WTC11 (cell line): ENCODE results near the gene BPNT1. TPM values are rescaled to one million over a fixed set of nuclear protein-coding genes. Genes with fewer than 3 reads are reported as not detected.

Experiments
- ATAC-seq: fragments of 200-7000 bp; cut with Tn5 transposase; 2 replicates; pipeline ENCODE4 v1.10.0; 2021; ENCODE audit warnings: mild to moderate bottlenecking, moderate library complexity
- CTCF ChIA-PET: fragments of 300-600 bp; sonication (Branson Sonifier 250); formaldehyde crosslinking; loops from one replicate; lab custom pipeline; 2021; ENCODE audit warnings: antibody characterized with exemption; lab: Charles Lee
- POLR2A ChIA-PET: fragments of 350-600 bp; sonication (Branson Sonifier 250); formaldehyde crosslinking; loops from one replicate; lab custom pipeline; 2021; ENCODE audit warnings: antibody characterized with exemption; lab: Charles Lee
- DNase-seq: peaks from one replicate; pipeline ENCODE4 v3.0.0; 2021; ENCODE audit warnings: low spot score
- H3K27ac Mint-ChIP-seq: 2 replicates; pipeline ENCODE4 v1.8.0; 2021; ENCODE audit warnings: mixed read lengths
- H3K27me3 Mint-ChIP-seq: 2 replicates; pipeline ENCODE4 v1.8.0; 2021; ENCODE audit warnings: low read depth, mild to moderate bottlenecking, moderate library complexity, mixed read lengths
- H3K36me3 Mint-ChIP-seq: 2 replicates; pipeline ENCODE4 v1.8.0; 2021; ENCODE audit warnings: mixed read lengths
- H3K4me1 Mint-ChIP-seq: 2 replicates; pipeline ENCODE4 v1.8.0; 2022; ENCODE audit warnings: mixed read lengths
- H3K4me3 Mint-ChIP-seq: 2 replicates; pipeline ENCODE4 v1.8.0; 2021; ENCODE audit warnings: mild to moderate bottlenecking, moderate library complexity, mixed read lengths
- H3K9me3 Mint-ChIP-seq: 2 replicates; pipeline ENCODE4 v1.8.0; 2021; ENCODE audit warnings: mixed read lengths
- CBFB ChIP-seq: sonication (generic); formaldehyde crosslinking; IDR thresholded peaks from 2 replicates; pipeline ENCODE4 v1.8.1; 2022; ENCODE audit warnings: mild to moderate bottlenecking, low read depth, missing genetic modification reagents
- E2F5 ChIP-seq: sonication (generic); formaldehyde crosslinking; IDR thresholded peaks from 2 replicates; pipeline ENCODE4 v1.8.1; 2022; ENCODE audit warnings: mild to moderate bottlenecking, moderate library complexity, missing genetic modification reagents
- ERG ChIP-seq: fragments of 250-450 bp; sonication (Bioruptor Pico); IDR thresholded peaks from 2 replicates; pipeline ENCODE4 v1.8.0; 2021; ENCODE audit warnings: mild to moderate bottlenecking
- ESRRA ChIP-seq: sonication (generic); formaldehyde crosslinking; IDR thresholded peaks from 2 replicates; pipeline ENCODE4 v1.8.1; 2022; ENCODE audit warnings: mild to moderate bottlenecking, missing genetic modification reagents, borderline replicate concordance
- FOXK1 ChIP-seq: sonication (generic); formaldehyde crosslinking; IDR thresholded peaks from 2 replicates; pipeline ENCODE4 v1.8.0; 2022; ENCODE audit warnings: mild to moderate bottlenecking, moderate library complexity, missing genetic modification reagents
- FOXP1 ChIP-seq: sonication (generic); formaldehyde crosslinking; IDR thresholded peaks from 2 replicates; pipeline ENCODE4 v1.8.0; 2022; ENCODE audit warnings: missing genetic modification reagents, mild to moderate bottlenecking, moderate library complexity, borderline replicate concordance
- GTF2I ChIP-seq: fragments of 250-450 bp; sonication (Bioruptor Pico); conservative IDR thresholded peaks from 2 replicates; pipeline ENCODE4 v1.4.0; 2021; ENCODE audit warnings: mild to moderate bottlenecking
- HMGA2 ChIP-seq: fragments of 250-450 bp; sonication (Bioruptor Pico); IDR thresholded peaks from 2 replicates; pipeline ENCODE4 v1.4.0; 2021; ENCODE audit warnings: mild to moderate bottlenecking, moderate library complexity
- IRF2 ChIP-seq: sonication (generic); formaldehyde crosslinking; IDR thresholded peaks from 2 replicates; pipeline ENCODE4 v1.8.0; 2022; ENCODE audit warnings: low read depth, missing genetic modification reagents, borderline replicate concordance
- MXD4 ChIP-seq: fragments of 250-450 bp; sonication (Bioruptor Pico); IDR thresholded peaks from 2 replicates; pipeline ENCODE4 v1.8.0; 2021; ENCODE audit warnings: mild to moderate bottlenecking, moderate library complexity, borderline replicate concordance
- NFYB ChIP-seq: sonication (generic); formaldehyde crosslinking; conservative IDR thresholded peaks from 2 replicates; pipeline ENCODE4 v1.8.0; 2022; ENCODE audit warnings: low read depth, missing genetic modification reagents
- RELA ChIP-seq: sonication (generic); formaldehyde crosslinking; IDR thresholded peaks from 2 replicates; pipeline ENCODE4 v1.8.1; 2022; ENCODE audit warnings: missing genetic modification reagents, mild to moderate bottlenecking, borderline replicate concordance
- ZBTB21 ChIP-seq: sonication (generic); formaldehyde crosslinking; IDR thresholded peaks from 2 replicates; pipeline ENCODE4 v1.8.1; 2023; ENCODE audit warnings: mild to moderate bottlenecking, missing genetic modification reagents, borderline replicate concordance
- ZMAT4 ChIP-seq: fragments of 250-450 bp; sonication (Bioruptor Pico); IDR thresholded peaks from 2 replicates; pipeline ENCODE4 v1.9.0; 2021; ENCODE audit warnings: mild to moderate bottlenecking
- ZNF121 ChIP-seq: sonication (generic); formaldehyde crosslinking; IDR thresholded peaks from 2 replicates; pipeline ENCODE4 v1.8.0; 2023; ENCODE audit warnings: missing genetic modification reagents
- ZNF232 ChIP-seq: sonication (generic); formaldehyde crosslinking; IDR thresholded peaks from 2 replicates; pipeline ENCODE4 v1.8.0; 2022; ENCODE audit warnings: mild to moderate bottlenecking, missing genetic modification reagents
- ZNF263 ChIP-seq: sonication (generic); formaldehyde crosslinking; IDR thresholded peaks from 2 replicates; pipeline ENCODE4 v1.8.1; 2022; ENCODE audit warnings: low read depth, mild to moderate bottlenecking, moderate library complexity, missing genetic modification reagents
- ZNF425 ChIP-seq: fragments of 250-450 bp; sonication (Bioruptor Pico); conservative IDR thresholded peaks from 2 replicates; pipeline ENCODE4 v1.9.0; 2021; ENCODE audit warnings: mild to moderate bottlenecking
- ZNF532 ChIP-seq: fragments of 250-450 bp; sonication (Bioruptor Pico); IDR thresholded peaks from 2 replicates; pipeline ENCODE4 v1.9.0; 2021; ENCODE audit warnings: mild to moderate bottlenecking, borderline replicate concordance
- ZSCAN18 ChIP-seq: fragments of 250-450 bp; sonication (Bioruptor Pico); IDR thresholded peaks from 2 replicates; pipeline ENCODE4 v2.1.2; 2022; ENCODE audit warnings: mild to moderate bottlenecking, moderate library complexity
- total RNA-seq: library from RNA; stranded (reverse); gene quantifications from 3 replicates; pipeline ENCODE4 v1.2.3, GENCODE V29; 2021

The BPNT1 gene
- total RNA-seq, 1 experiment from 2014 or later, result 14.4 TPM

- TF ChIP-seq ZNF425, result no peak
Observed at GRCh38 chr1:220077887-220078286, 11.7 kb downstream of the BPNT1 start (continued).

GRCh38 chr1:220076861-220077762 lies 12.5 kb downstream of the BPNT1 start:
- Mint-ChIP-seq H3K4me1 (no peaks in the 10 kb centered on the region), H3K27me3 (no peaks in the 10 kb centered on the region), H3K9me3 (no peaks in the 10 kb centered on the region; the same call in 1 of the 2 replicates), H3K4me3 (no peak overlapping the region), H3K36me3 (peaks cover 7% of the 10 kb centered on the region), H3K27ac (no peak overlapping the region)
- DNase-seq (no peak), ATAC-seq (no peak)
- TF ChIP-seq ZNF121 (0 out of 2 replicates have a peak, but pooled peaks have one; percentile 35), ESRRA (CRISPR knock-in tag) (no peak)
- ChIA-PET POLR2A (no interaction called here), CTCF (no interaction called here)

- no peak for DNase-seq
- no peak overlapping the region for H3K27ac Mint-ChIP-seq
- no peaks in the 10 kb centered on the region for H3K9me3 Mint-ChIP-seq
- ATAC-seq, result no peak
- H3K36me3 Mint-ChIP-seq, result peaks cover 20% of the 10 kb centered on the region
- H3K4me3 Mint-ChIP-seq, result no peak overlapping the region
- CTCF ChIA-PET, result interaction anchor here (0.6 kb wide), 1 partner anchor 17 kb away, joined by 4 read pairs; no protein-coding TSS in a partner anchor
- no peaks in the 10 kb centered on the region for H3K27me3 Mint-ChIP-seq
- H3K4me1 Mint-ChIP-seq, result no peaks in the 10 kb centered on the region
- POLR2A ChIA-PET, result no interaction called here
- TF ChIP-seq ZNF263 (CRISPR knock-in tag), result no peak
- TF ChIP-seq NFYB (CRISPR knock-in tag), result no peak
- TF ChIP-seq CBFB (CRISPR knock-in tag), result no peak
- TF ChIP-seq ZBTB21 (CRISPR knock-in tag), result no peak
- TF ChIP-seq GTF2I (CRISPR knock-in tag), result no peak
- no peak for TF ChIP-seq ERG (CRISPR knock-in tag)
- TF ChIP-seq IRF2 (CRISPR knock-in tag), result no peak
- no peak for TF ChIP-seq HMGA2
- TF ChIP-seq E2F5 (CRISPR knock-in tag), result no peak
- no peak for TF ChIP-seq ZNF532 (CRISPR knock-in tag)
- no peak for TF ChIP-seq RELA (CRISPR knock-in tag)
- TF ChIP-seq ZNF232 (CRISPR knock-in tag), result no peak
- no peak for TF ChIP-seq ZSCAN18
- TF ChIP-seq ZMAT4 (CRISPR knock-in tag), result no peak
- TF ChIP-seq FOXP1, result no peak
- TF ChIP-seq FOXK1, result no peak
- no peak for TF ChIP-seq MXD4 (CRISPR knock-in tag)
Observed at GRCh38 chr1:220067269-220068204, 22.1 kb downstream of the BPNT1 start.
